ENCODE results near the gene TMEM242. TPM values are rescaled to one million over a fixed set of nuclear protein-coding genes. Genes with fewer than 3 reads are reported as not detected.
A peak's percentile ranks its signal among the peaks of the same experiment; 100 is the strongest.

TMEM242 gene
- total RNA-seq, 2 donors from 2014 or later: 12.4 to 12.9 TPM

- H3K4me3 Mint-ChIP-seq: no peak overlapping the region
- H3K9me3 ChIP-seq (ENCODE audit: control insufficient read depth, low read length, poor library complexity, severe bottlenecking): peaks cover 2% of the 10 kb centered on the region
- ATAC-seq (no peak), DNase-seq (no peak)
- peaks cover 34% of the 10 kb centered on the region for H3K27me3 Mint-ChIP-seq
- H3K27ac Mint-ChIP-seq: no peak overlapping the region
- H3K4me1 Mint-ChIP-seq: peaks cover 8% of the 10 kb centered on the region
- H3K36me3 Mint-ChIP-seq (ENCODE audit: low read depth): no peaks in the 10 kb centered on the region
Measured at GRCh38 chr6:157259443-157259842, 63.9 kb downstream of the TMEM242 start.

- Mint-ChIP-seq H3K27ac (no peak overlapping the region), H3K4me1 (peaks cover 11% of the 10 kb centered on the region), H3K27me3 (peaks cover 38% of the 10 kb centered on the region), H3K36me3 (ENCODE audit: low read depth) (peaks cover 3% of the 10 kb centered on the region), H3K4me3 (no peak overlapping the region)
- ATAC-seq: peak; percentile 70
- H3K9me3 ChIP-seq (ENCODE audit: control insufficient read depth, low read length, poor library complexity, severe bottlenecking): peaks cover 2% of the 10 kb centered on the region
- no peak for DNase-seq
Measured at GRCh38 chr6:157258878-157259277, 64.4 kb downstream of the TMEM242 start.

GRCh38 chr6:157255079-157255478 lies 68.2 kb downstream of the TMEM242 start:
- H3K9me3 ChIP-seq (ENCODE audit: control insufficient read depth, low read length, poor library complexity, severe bottlenecking): peaks cover 2% of the 10 kb centered on the region
- H3K27ac Mint-ChIP-seq: no peak overlapping the region
- no peak for ATAC-seq
- H3K4me3 Mint-ChIP-seq: no peak overlapping the region
- peaks cover 8% of the 10 kb centered on the region for H3K4me1 Mint-ChIP-seq
- H3K27me3 Mint-ChIP-seq: peaks cover 52% of the 10 kb centered on the region
- no peak for DNase-seq
- peaks cover 3% of the 10 kb centered on the region for H3K36me3 Mint-ChIP-seq (ENCODE audit: low read depth)

- H3K4me3 Mint-ChIP-seq: no peak overlapping the region
- peaks cover 3% of the 10 kb centered on the region for H3K36me3 Mint-ChIP-seq (ENCODE audit: low read depth)
- ATAC-seq (no peak), DNase-seq (no peak)
- peaks cover 2% of the 10 kb centered on the region for H3K9me3 ChIP-seq (ENCODE audit: control insufficient read depth, low read length, poor library complexity, severe bottlenecking)
- H3K27ac Mint-ChIP-seq: no peak overlapping the region
- H3K27me3 Mint-ChIP-seq: peaks cover 53% of the 10 kb centered on the region
- peaks cover 8% of the 10 kb centered on the region for H3K4me1 Mint-ChIP-seq
Measured at GRCh38 chr6:157254538-157254937, 68.8 kb downstream of the TMEM242 start.

GRCh38 chr6:157253699-157254098 lies 69.6 kb downstream of the TMEM242 start:
- no peak for DNase-seq
- peaks cover 51% of the 10 kb centered on the region for H3K27me3 Mint-ChIP-seq
- peaks cover 3% of the 10 kb centered on the region for H3K36me3 Mint-ChIP-seq (ENCODE audit: low read depth)
- peaks cover 2% of the 10 kb centered on the region for H3K9me3 ChIP-seq (ENCODE audit: control insufficient read depth, low read length, poor library complexity, severe bottlenecking)
- no peak overlapping the region for H3K27ac Mint-ChIP-seq
- no peak for ATAC-seq
- peaks cover 4% of the 10 kb centered on the region for H3K4me1 Mint-ChIP-seq
- H3K4me3 Mint-ChIP-seq: no peak overlapping the region

- peaks cover 4% of the 10 kb centered on the region for H3K4me1 Mint-ChIP-seq
- no peak overlapping the region for H3K4me3 Mint-ChIP-seq
- no peak overlapping the region for H3K27ac Mint-ChIP-seq
- peaks cover 2% of the 10 kb centered on the region for H3K9me3 ChIP-seq (ENCODE audit: control insufficient read depth, low read length, poor library complexity, severe bottlenecking)
- peaks cover 3% of the 10 kb centered on the region for H3K36me3 Mint-ChIP-seq (ENCODE audit: low read depth)
- DNase-seq (no peak), ATAC-seq (no peak)
- peaks cover 44% of the 10 kb centered on the region for H3K27me3 Mint-ChIP-seq
Measured at GRCh38 chr6:157253017-157253416, 70.3 kb downstream of the TMEM242 start.

- H3K9me3 ChIP-seq (ENCODE audit: control insufficient read depth, low read length, poor library complexity, severe bottlenecking): no peaks in the 10 kb centered on the region
- ATAC-seq (no peak), DNase-seq (no peak)
- Mint-ChIP-seq H3K36me3 (ENCODE audit: low read depth) (peaks cover 3% of the 10 kb centered on the region), H3K27me3 (peaks cover 41% of the 10 kb centered on the region), H3K4me1 (peaks cover 3% of the 10 kb centered on the region), H3K4me3 (no peak overlapping the region), H3K27ac (no peak overlapping the region)
Measured at GRCh38 chr6:157251586-157252247, 71.6 kb downstream of the TMEM242 start.

- no peak overlapping the region for H3K4me3 Mint-ChIP-seq
- ATAC-seq: no peak
Measured at GRCh38 chr6:157249826-157250225, 73.5 kb downstream of the TMEM242 start.

GRCh38 chr6:157248264-157248663 lies 75.1 kb downstream of the TMEM242 start:
- Mint-ChIP-seq H3K4me3 (no peak overlapping the region), H3K27ac (no peak overlapping the region), H3K27me3 (peaks cover 16% of the 10 kb centered on the region), H3K36me3 (ENCODE audit: low read depth) (no peaks in the 10 kb centered on the region), H3K4me1 (no peaks in the 10 kb centered on the region)
- DNase-seq (no peak), ATAC-seq (no peak)
- no peaks in the 10 kb centered on the region for H3K9me3 ChIP-seq (ENCODE audit: control insufficient read depth, low read length, poor library complexity, severe bottlenecking)

More at GRCh38 chr6:157249826-157250225, 73.5 kb downstream of the TMEM242 start:
- H3K36me3 Mint-ChIP-seq (ENCODE audit: low read depth): peaks cover 3% of the 10 kb centered on the region
- no peak for DNase-seq
- peaks cover 3% of the 10 kb centered on the region for H3K4me1 Mint-ChIP-seq
- H3K27me3 Mint-ChIP-seq: peaks cover 22% of the 10 kb centered on the region
- no peaks in the 10 kb centered on the region for H3K9me3 ChIP-seq (ENCODE audit: control insufficient read depth, low read length, poor library complexity, severe bottlenecking)
- no peak overlapping the region for H3K27ac Mint-ChIP-seq

- no peak overlapping the region for H3K4me3 Mint-ChIP-seq
- ATAC-seq: no peak
- no peaks in the 10 kb centered on the region for H3K4me1 Mint-ChIP-seq
- H3K9me3 ChIP-seq (ENCODE audit: control insufficient read depth, low read length, poor library complexity, severe bottlenecking): no peaks in the 10 kb centered on the region
- H3K27me3 Mint-ChIP-seq: peaks cover 11% of the 10 kb centered on the region
- DNase-seq: no peak
- H3K36me3 Mint-ChIP-seq (ENCODE audit: low read depth): no peaks in the 10 kb centered on the region
- H3K27ac Mint-ChIP-seq: no peak overlapping the region
Measured at GRCh38 chr6:157246771-157247484, 76.4 kb downstream of the TMEM242 start.

GRCh38 chr6:157246048-157246630 lies 77.2 kb downstream of the TMEM242 start:
- H3K4me3 Mint-ChIP-seq: no peak overlapping the region
- no peak for DNase-seq
- H3K36me3 Mint-ChIP-seq (ENCODE audit: low read depth): no peaks in the 10 kb centered on the region
- no peaks in the 10 kb centered on the region for H3K9me3 ChIP-seq (ENCODE audit: control insufficient read depth, low read length, poor library complexity, severe bottlenecking)
- H3K27ac Mint-ChIP-seq: no peak overlapping the region
- H3K27me3 Mint-ChIP-seq: peaks cover 4% of the 10 kb centered on the region
- no peaks in the 10 kb centered on the region for H3K4me1 Mint-ChIP-seq
- ATAC-seq: no peak

GRCh38 chr6:157245436-157245835 lies 77.9 kb downstream of the TMEM242 start:
- Mint-ChIP-seq H3K27me3 (peaks cover 4% of the 10 kb centered on the region), H3K27ac (no peak overlapping the region), H3K36me3 (ENCODE audit: low read depth) (no peaks in the 10 kb centered on the region), H3K4me3 (no peak overlapping the region), H3K4me1 (peaks cover 2% of the 10 kb centered on the region)
- DNase-seq (no peak), ATAC-seq (no peak)
- H3K9me3 ChIP-seq (ENCODE audit: control insufficient read depth, low read length, poor library complexity, severe bottlenecking): no peaks in the 10 kb centered on the region

- Mint-ChIP-seq H3K4me3 (no peak overlapping the region), H3K27me3 (peaks cover 4% of the 10 kb centered on the region), H3K4me1 (peaks cover 5% of the 10 kb centered on the region), H3K27ac (no peak overlapping the region), H3K36me3 (ENCODE audit: low read depth) (no peaks in the 10 kb centered on the region)
- ATAC-seq (no peak), DNase-seq (no peak)
- no peaks in the 10 kb centered on the region for H3K9me3 ChIP-seq (ENCODE audit: control insufficient read depth, low read length, poor library complexity, severe bottlenecking)
Measured at GRCh38 chr6:157244780-157245179, 78.5 kb downstream of the TMEM242 start.

Data from T-helper 17 cell (primary cell).